H9 (cell line): ENCODE results near the gene CAMLG. TPM values are rescaled to one million over a fixed set of nuclear protein-coding genes. Genes with fewer than 3 reads are reported as not detected.

Source experiments
- DNase-seq: peaks from one replicate; pipeline ENCODE4 v3.0.0-alpha.2; 2017
- H2AFZ ChIP-seq: one replicate; pipeline ENCODE4 v1.6.1; 2013; ENCODE audit warnings: mild to moderate bottlenecking, low read length, control low read depth, moderate library complexity
- H2AK5ac ChIP-seq: 2 replicates; pipeline ENCODE4 v1.6.1; 2013; ENCODE audit warnings: low read length, control low read depth, mixed read lengths; ENCODE audit not compliant: insufficient read length
- H2BK120ac ChIP-seq: one replicate; pipeline ENCODE4 v1.6.1; 2013; ENCODE audit warnings: low read depth, mild to moderate bottlenecking, low read length, control low read depth, inconsistent platforms; ENCODE audit not compliant: poor library complexity, severe bottlenecking
- H2BK12ac ChIP-seq: 2 replicates; pipeline ENCODE4 v1.6.1; 2013; ENCODE audit warnings: low read length, control low read depth, mixed read lengths, low read depth; ENCODE audit not compliant: insufficient read length
- H2BK15ac ChIP-seq: 2 replicates; pipeline ENCODE4 v1.6.1; 2013; ENCODE audit warnings: low read depth, low read length, control low read depth
- H2BK20ac ChIP-seq: one replicate; pipeline ENCODE4 v1.6.1; 2013; ENCODE audit warnings: low read depth, mild to moderate bottlenecking, low read length, control low read depth, inconsistent platforms; ENCODE audit not compliant: poor library complexity, severe bottlenecking
- H2BK5ac ChIP-seq: 2 replicates; pipeline ENCODE4 v1.6.1; 2013; ENCODE audit warnings: low read length, control low read depth, mixed read lengths; ENCODE audit not compliant: insufficient read length
- H3K14ac ChIP-seq: 2 replicates; pipeline ENCODE4 v1.6.1; 2013; ENCODE audit warnings: low read length, control low read depth; ENCODE audit not compliant: insufficient read depth
- H3K18ac ChIP-seq: 2 replicates; pipeline ENCODE4 v1.6.1; 2013; ENCODE audit warnings: low read depth, mild to moderate bottlenecking, mixed read lengths, low read length, control low read depth; ENCODE audit not compliant: insufficient read length
- H3K23ac ChIP-seq: 2 replicates; pipeline ENCODE4 v1.6.1; 2013; ENCODE audit warnings: low read length, control low read depth, mixed read lengths, low read depth; ENCODE audit not compliant: insufficient read length
- H3K23me2 ChIP-seq: 2 replicates; pipeline ENCODE4 v1.6.1; 2013; ENCODE audit warnings: low read depth, mild to moderate bottlenecking, mixed read lengths, low read length, control low read depth; ENCODE audit not compliant: insufficient read length, poor library complexity, severe bottlenecking
- H3K27ac ChIP-seq: 2 replicates; pipeline ENCODE4 v1.5.1; 2013; ENCODE audit warnings: low read length, control low read depth, mixed read lengths, low read depth; ENCODE audit not compliant: insufficient read length
- H3K27me3 ChIP-seq: 2 replicates; pipeline ENCODE4 v1.6.1; 2013; ENCODE audit warnings: low read length, control low read depth, inconsistent platforms; ENCODE audit not compliant: insufficient read depth
- H3K4ac ChIP-seq: 2 replicates; pipeline ENCODE4 v1.6.1; 2013; ENCODE audit warnings: low read depth, mild to moderate bottlenecking, control low read depth, inconsistent platforms, low read length, moderate library complexity
- H3K4me1 ChIP-seq: 2 replicates; pipeline ENCODE4 v1.6.1; 2013; ENCODE audit warnings: low read length, control low read depth, inconsistent platforms; ENCODE audit not compliant: insufficient read depth
- H3K4me2 ChIP-seq: 2 replicates; pipeline ENCODE4 v1.6.1; 2013; ENCODE audit warnings: low read length, control low read depth, mixed read lengths; ENCODE audit not compliant: insufficient read length, insufficient read depth
- H3K56ac ChIP-seq: 2 replicates; pipeline ENCODE4 v1.6.1; 2013; ENCODE audit warnings: low read depth, mild to moderate bottlenecking, mixed read lengths, low read length, control low read depth; ENCODE audit not compliant: insufficient read length
- H3K79me1 ChIP-seq: 2 replicates; pipeline ENCODE4 v1.6.1; 2013; ENCODE audit warnings: low read depth, mild to moderate bottlenecking, moderate library complexity, low read length, control low read depth, inconsistent platforms; ENCODE audit not compliant: insufficient read depth, poor library complexity, severe bottlenecking
- H3K79me2 ChIP-seq: 2 replicates; pipeline ENCODE4 v1.6.1; 2013; ENCODE audit warnings: low read length, control low read depth, inconsistent platforms; ENCODE audit not compliant: insufficient read depth
- H3K9ac ChIP-seq: 2 replicates; pipeline ENCODE4 v1.6.1; 2013; ENCODE audit warnings: low read length, control low read depth, mixed read lengths; ENCODE audit not compliant: insufficient read length; ENCODE audit errors: extremely low read depth
- H3K9me3 ChIP-seq: one replicate; pipeline ENCODE4 v1.6.1; 2013; ENCODE audit warnings: low read depth, low read length, inconsistent platforms; ENCODE audit not compliant: control insufficient read depth
- H3T11ph ChIP-seq: one replicate; pipeline ENCODE4 v1.6.1; 2013; ENCODE audit warnings: mild to moderate bottlenecking, low read length, control low read depth, inconsistent platforms
- H4K20me1 ChIP-seq: one replicate; pipeline ENCODE4 v1.6.1; 2013; ENCODE audit not compliant: control insufficient read depth, insufficient read length, insufficient read depth
- H4K5ac ChIP-seq: 2 replicates; pipeline ENCODE4 v1.6.1; 2013; ENCODE audit warnings: low read depth, mild to moderate bottlenecking, mixed read lengths, low read length, control low read depth; ENCODE audit not compliant: insufficient read length
- H4K8ac ChIP-seq: replicated peaks from 2 replicates; pipeline ENCODE4 v1.6.1; 2013; ENCODE audit warnings: low read length, control low read depth, mixed read lengths, low read depth; ENCODE audit not compliant: insufficient read length
- H4K91ac ChIP-seq: 2 replicates; pipeline ENCODE4 v1.6.1; 2013; ENCODE audit warnings: low read depth, mild to moderate bottlenecking, moderate library complexity, mixed read lengths, low read length, control low read depth; ENCODE audit not compliant: insufficient read length
- H3K27ac Mint-ChIP-seq, 3 experiments: 2 replicates in 2 of 3; 3 replicates in 1 of 3; pipeline ENCODE4 v1.8.0; 2020 to 2021; ENCODE audit warnings: mixed read lengths in 3 of 3, mild to moderate bottlenecking in 1 of 3, moderate library complexity in 1 of 3
- H3K27me3 Mint-ChIP-seq: 2 replicates; pipeline ENCODE4 v1.8.0; 2021; ENCODE audit warnings: low read depth, mild to moderate bottlenecking, moderate library complexity, mixed read lengths
- H3K36me3 Mint-ChIP-seq, 3 experiments: 2 replicates in 2 of 3; 3 replicates in 1 of 3; pipeline ENCODE4 v1.8.0; 2020 to 2021; ENCODE audit warnings: low read depth in 3 of 3, mixed read lengths in 3 of 3; ENCODE audit not compliant: insufficient read depth in 1 of 3
- H3K4me1 Mint-ChIP-seq, 2 experiments: 2 replicates each; pipeline ENCODE4 v1.8.0; 2020; ENCODE audit warnings: mixed read lengths in 2 of 2
- H3K4me3 Mint-ChIP-seq, 2 experiments: 2 replicates in 1 of 2; 3 replicates in 1 of 2; pipeline ENCODE4 v1.8.0; 2020 to 2021; ENCODE audit warnings: mild to moderate bottlenecking in 2 of 2, mixed read lengths in 2 of 2, moderate library complexity in 1 of 2
- H3K9me3 Mint-ChIP-seq, 2 experiments: 2 replicates in 1 of 2; 3 replicates in 1 of 2; pipeline ENCODE4 v1.8.0; 2020; ENCODE audit warnings: mild to moderate bottlenecking in 2 of 2, mixed read lengths in 2 of 2, moderate library complexity in 1 of 2
- WGBS: extraction: QIAGEN DNeasy Blood & Tissue Kit; methylation state at CpG from one replicate; pipeline ENCODE4 v1.1.7; 2013; ENCODE audit warnings: missing lambda C conversion rate, low lambda C conversion rate, mixed read lengths; ENCODE audit not compliant: insufficient read length; ENCODE audit errors: extremely low coverage; 5-methylcytosine and 5-hydroxymethylcytosine counted together
- total RNA-seq: library from RNA; stranded (reverse); gene quantifications from 2 replicates; pipeline ENCODE4 v1.2.1, GENCODE V29; 2021
- TF ChIP-seq, protein P1 (sequence below): fragments of 200-600 bp; sonication (generic); conservative IDR thresholded peaks from 3 replicates; pipeline ENCODE4 v1.8.0; 2021; ENCODE audit warnings: antibody characterized with exemption, mild to moderate bottlenecking

The CAMLG gene
- total RNA-seq, 1 experiment from 2014 or later: 33.1 TPM

- no peak overlapping the region for H3K56ac ChIP-seq
- no peak overlapping the region for H3T11ph ChIP-seq
- no peak overlapping the region for H3K23ac ChIP-seq
- H2BK20ac ChIP-seq: no peak overlapping the region
- H2AFZ ChIP-seq: no peak overlapping the region
- H3K27ac ChIP-seq: no peak overlapping the region
- no peaks in the 10 kb centered on the region for H3K27me3 ChIP-seq
- no peak overlapping the region for H3K9ac ChIP-seq
- Mint-ChIP-seq H3K27ac (peak overlapping the region in 1 of 3 experiments; percentile 14; a peak in 1 of 7 replicates), H3K4me3 (no peak overlapping the region), H3K36me3 (peaks cover 56 to 84% (median 76%) of the 10 kb centered on the region in 3 experiments), H3K9me3 (no peaks in the 10 kb centered on the region), H3K4me1 (no peaks in the 10 kb centered on the region), H3K27me3 (no peaks in the 10 kb centered on the region)
- H4K91ac ChIP-seq: no peak overlapping the region
- no peak overlapping the region for H2AK5ac ChIP-seq
- H3K4ac ChIP-seq: no peak overlapping the region
- H4K20me1 ChIP-seq: no peaks in the 10 kb centered on the region
- no peaks in the 10 kb centered on the region for H3K4me1 ChIP-seq
- WGBS: no CpG with 5 or more reads among the region's 2 CpGs
- H3K4me2 ChIP-seq: no peak overlapping the region
- no peak overlapping the region for H3K14ac ChIP-seq
- DNase-seq: no peak
- H2BK12ac ChIP-seq: no peak overlapping the region
- H2BK5ac ChIP-seq: no peak overlapping the region
- no peak overlapping the region for H2BK120ac ChIP-seq
- no peak overlapping the region for H4K5ac ChIP-seq
- H3K79me2 ChIP-seq: no peaks in the 10 kb centered on the region
- no peaks in the 10 kb centered on the region for H3K23me2 ChIP-seq
- H3K18ac ChIP-seq: no peak overlapping the region
- H4K8ac ChIP-seq: no peak overlapping the region
- H3K79me1 ChIP-seq: peaks cover 3% of the 10 kb centered on the region
- H2BK15ac ChIP-seq: no peak overlapping the region
- H3K9me3 ChIP-seq: no peaks in the 10 kb centered on the region
- TF ChIP-seq, protein P1, sequence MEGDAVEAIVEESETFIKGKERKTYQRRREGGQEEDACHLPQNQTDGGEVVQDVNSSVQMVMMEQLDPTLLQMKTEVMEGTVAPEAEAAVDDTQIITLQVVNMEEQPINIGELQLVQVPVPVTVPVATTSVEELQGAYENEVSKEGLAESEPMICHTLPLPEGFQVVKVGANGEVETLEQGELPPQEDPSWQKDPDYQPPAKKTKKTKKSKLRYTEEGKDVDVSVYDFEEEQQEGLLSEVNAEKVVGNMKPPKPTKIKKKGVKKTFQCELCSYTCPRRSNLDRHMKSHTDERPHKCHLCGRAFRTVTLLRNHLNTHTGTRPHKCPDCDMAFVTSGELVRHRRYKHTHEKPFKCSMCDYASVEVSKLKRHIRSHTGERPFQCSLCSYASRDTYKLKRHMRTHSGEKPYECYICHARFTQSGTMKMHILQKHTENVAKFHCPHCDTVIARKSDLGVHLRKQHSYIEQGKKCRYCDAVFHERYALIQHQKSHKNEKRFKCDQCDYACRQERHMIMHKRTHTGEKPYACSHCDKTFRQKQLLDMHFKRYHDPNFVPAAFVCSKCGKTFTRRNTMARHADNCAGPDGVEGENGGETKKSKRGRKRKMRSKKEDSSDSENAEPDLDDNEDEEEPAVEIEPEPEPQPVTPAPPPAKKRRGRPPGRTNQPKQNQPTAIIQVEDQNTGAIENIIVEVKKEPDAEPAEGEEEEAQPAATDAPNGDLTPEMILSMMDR: no peak
Observed at GRCh38 chr5:134777366-134777765, 39.0 kb downstream of the CAMLG start.
